HepG2 (cell line): ENCODE data around the gene EEFSEC. TPM values are rescaled to one million over a fixed set of nuclear protein-coding genes. Genes with fewer than 3 reads are reported as not detected.

ENCODE experiments used
- DMAP1 ChIP-seq: IDR thresholded peaks from 2 replicates; pipeline ENCODE4 v1.6.1; 2016
- GLI4 ChIP-seq: sonication (generic); formaldehyde crosslinking; IDR thresholded peaks from 2 replicates; pipeline ENCODE4 v1.5.1; 2020; ENCODE audit warnings: missing genetic modification reagents, mild to moderate bottlenecking, moderate library complexity, borderline replicate concordance
- HOXA9 ChIP-seq: sonication (generic); formaldehyde crosslinking; IDR thresholded peaks from 2 replicates; pipeline ENCODE4 v1.8.1; 2022; ENCODE audit warnings: missing genetic modification reagents, mild to moderate bottlenecking, moderate library complexity, borderline replicate concordance
- POLR2AphosphoS5 ChIP-seq: IDR thresholded peaks from 2 replicates; pipeline ENCODE4 v1.6.1; 2012; ENCODE audit warnings: low read depth, low read length
- SETDB1 ChIP-seq: sonication (generic); formaldehyde crosslinking; IDR thresholded peaks from 2 replicates; pipeline ENCODE4 v1.5.1; 2020; ENCODE audit warnings: missing genetic modification reagents, mild to moderate bottlenecking, borderline replicate concordance
- ZNF333 ChIP-seq: sonication (generic); formaldehyde crosslinking; IDR thresholded peaks from 2 replicates; pipeline ENCODE4 v1.4.0; 2020; ENCODE audit warnings: mild to moderate bottlenecking, missing genetic modification reagents, borderline replicate concordance
- ZNF441 ChIP-seq: sonication (generic); formaldehyde crosslinking; IDR thresholded peaks from 2 replicates; pipeline ENCODE4 v1.7.0; 2021; ENCODE audit warnings: missing genetic modification reagents, borderline replicate concordance
- ZNF841 ChIP-seq: sonication (generic); formaldehyde crosslinking; IDR thresholded peaks from 2 replicates; pipeline ENCODE4 v1.8.1; 2023; ENCODE audit warnings: missing genetic modification reagents, borderline replicate concordance
- polyA plus RNA-seq, 8 experiments: library from polyadenylated mRNA; depleted of rRNA in 3 of 8; stranded (reverse) in 7 of 8; unstranded in 1 of 8; fragments of >200 nt; fragmentation: Illumina TruSeq in 4 of 8; extraction: Trizol in 4 of 8; gene quantifications; 2 replicates each; pipeline versions ENCODE4 v1.2.1 to v1.2.3, GENCODE V29; 2011 to 2016; ENCODE audit warnings: low read depth in 4 of 8, missing spikeins in 1 of 8, mixed read lengths in 1 of 8; ENCODE audit not compliant: insufficient read depth in 1 of 8
- total RNA-seq, 5 experiments: library from RNA; depleted of rRNA; stranded (reverse); fragments of >200 nt; fragmentation: Illumina TruSeq; extraction: Trizol; gene quantifications; 2 replicates each; pipeline ENCODE4 v1.2.3, GENCODE V29; 2016; ENCODE audit warnings: low read depth in 1 of 5
- TF ChIP-seq, protein P1 (sequence below): IDR thresholded peaks from 2 replicates; pipeline ENCODE4 v1.6.1; 2016; ENCODE audit warnings: low read depth
- TF ChIP-seq, protein P2 (sequence below): sonication (generic); formaldehyde crosslinking; IDR thresholded peaks from 2 replicates; pipeline ENCODE4 v1.5.0; 2020; ENCODE audit warnings: mild to moderate bottlenecking, missing genetic modification reagents, borderline replicate concordance
- TF ChIP-seq, protein P3 (sequence below): IDR thresholded peaks from 2 replicates; pipeline ENCODE4 v1.6.1; 2018; ENCODE audit warnings: missing genetic modification reagents
- TF ChIP-seq, protein P4 (sequence below): sonication (generic); formaldehyde crosslinking; IDR thresholded peaks from 2 replicates; pipeline ENCODE4 v1.5.0; 2020; ENCODE audit warnings: mild to moderate bottlenecking, missing genetic modification reagents
- TF ChIP-seq, protein P5 (sequence below), 2 experiments: sonication (generic) in 1 of 2; formaldehyde crosslinking in 1 of 2; IDR thresholded peaks; 2 replicates each; pipeline versions ENCODE4 v1.6.1 to v1.9.0; 2014 to 2022; ENCODE audit warnings: antibody characterized with exemption in 1 of 2, borderline replicate concordance in 1 of 2, inconsistent platforms in 1 of 2, low read depth in 1 of 2, missing genetic modification reagents in 1 of 2

Gene EEFSEC
- total and polyA plus RNA-seq, 2 of the 13 experiments (the other 11 are each of a cell fraction or from before 2014, with no cell fraction given), result 6.4 to 24.2 TPM

DNA sequence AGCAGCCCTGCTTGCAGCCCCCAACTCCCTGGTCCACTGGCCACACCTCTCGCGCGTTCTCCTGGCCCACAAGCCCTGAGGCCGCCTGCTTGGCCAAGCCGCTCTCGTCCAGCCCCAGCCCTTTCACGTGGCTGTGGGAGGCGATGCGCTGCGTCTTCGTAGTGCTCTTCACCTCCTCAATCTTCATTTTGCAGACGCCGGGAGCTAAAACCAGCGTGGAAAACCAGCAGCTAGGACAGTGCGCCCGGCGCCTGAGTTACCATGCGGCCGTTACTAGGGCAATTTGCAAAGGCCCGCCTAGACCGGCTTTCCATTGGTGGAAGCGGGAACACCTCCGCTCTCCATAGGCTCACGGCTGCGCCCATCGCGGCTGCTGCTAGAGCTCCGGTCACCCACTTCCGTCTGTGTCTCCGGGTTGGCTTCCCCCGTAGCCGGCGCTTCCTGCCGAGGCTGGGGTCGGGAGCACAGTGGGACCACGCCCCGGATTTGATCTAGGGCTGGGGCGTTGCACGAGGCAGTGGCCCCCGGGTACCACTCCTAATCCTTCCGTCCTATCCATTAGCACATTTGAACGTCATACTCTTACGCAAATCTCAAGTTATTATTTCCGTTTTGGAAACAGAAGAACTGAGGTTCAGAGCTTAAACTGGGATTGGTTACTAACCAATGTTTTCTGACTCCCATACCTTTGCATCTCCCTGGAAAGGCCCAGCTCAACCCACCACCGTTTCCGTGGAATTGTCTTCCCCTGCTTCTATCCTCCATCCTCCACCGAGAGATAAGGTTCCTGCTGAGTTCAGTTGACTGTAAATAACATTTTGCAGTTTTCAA, 29.5 kb upstream of the EEFSEC start, which contains the start of gene RUVBL1 (continued):
- TF ChIP-seq, protein P1, sequence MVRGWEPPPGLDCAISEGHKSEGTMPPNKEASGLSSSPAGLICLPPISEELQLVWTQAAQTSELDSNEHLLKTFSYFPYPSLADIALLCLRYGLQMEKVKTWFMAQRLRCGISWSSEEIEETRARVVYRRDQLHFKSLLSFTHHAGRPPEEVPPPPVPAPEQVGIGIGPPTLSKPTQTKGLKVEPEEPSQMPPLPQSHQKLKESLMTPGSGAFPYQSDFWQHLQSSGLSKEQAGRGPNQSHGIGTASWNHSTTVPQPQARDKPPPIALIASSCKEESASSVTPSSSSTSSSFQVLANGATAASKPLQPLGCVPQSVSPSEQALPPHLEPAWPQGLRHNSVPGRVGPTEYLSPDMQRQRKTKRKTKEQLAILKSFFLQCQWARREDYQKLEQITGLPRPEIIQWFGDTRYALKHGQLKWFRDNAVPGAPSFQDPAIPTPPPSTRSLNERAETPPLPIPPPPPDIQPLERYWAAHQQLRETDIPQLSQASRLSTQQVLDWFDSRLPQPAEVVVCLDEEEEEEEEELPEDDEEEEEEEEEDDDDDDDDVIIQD, result peak; percentile 28; the same call in 1 of the 2 replicates
- no peak for TF ChIP-seq HOXA9 (CRISPR knock-in tag)
- no peak for TF ChIP-seq SETDB1 (CRISPR knock-in tag)
- TF ChIP-seq, protein P2, sequence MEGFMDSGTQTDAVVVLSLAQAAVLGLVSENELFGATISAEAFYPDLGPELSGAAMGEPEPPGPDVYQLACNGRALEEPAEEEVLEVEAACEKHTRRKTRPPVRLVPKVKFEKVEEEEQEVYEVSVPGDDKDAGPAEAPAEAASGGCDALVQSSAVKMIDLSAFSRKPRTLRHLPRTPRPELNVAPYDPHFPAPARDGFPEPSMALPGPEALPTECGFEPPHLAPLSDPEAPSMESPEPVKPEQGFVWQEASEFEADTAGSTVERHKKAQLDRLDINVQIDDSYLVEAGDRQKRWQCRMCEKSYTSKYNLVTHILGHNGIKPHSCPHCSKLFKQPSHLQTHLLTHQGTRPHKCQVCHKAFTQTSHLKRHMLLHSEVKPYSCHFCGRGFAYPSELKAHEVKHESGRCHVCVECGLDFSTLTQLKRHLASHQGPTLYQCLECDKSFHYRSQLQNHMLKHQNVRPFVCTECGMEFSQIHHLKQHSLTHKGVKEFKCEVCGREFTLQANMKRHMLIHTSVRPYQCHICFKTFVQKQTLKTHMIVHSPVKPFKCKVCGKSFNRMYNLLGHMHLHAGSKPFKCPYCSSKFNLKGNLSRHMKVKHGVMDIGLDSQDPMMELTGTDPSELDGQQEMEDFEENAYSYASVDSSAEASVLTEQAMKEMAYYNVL, result peak; percentile 44
- TF ChIP-seq, protein P3, sequence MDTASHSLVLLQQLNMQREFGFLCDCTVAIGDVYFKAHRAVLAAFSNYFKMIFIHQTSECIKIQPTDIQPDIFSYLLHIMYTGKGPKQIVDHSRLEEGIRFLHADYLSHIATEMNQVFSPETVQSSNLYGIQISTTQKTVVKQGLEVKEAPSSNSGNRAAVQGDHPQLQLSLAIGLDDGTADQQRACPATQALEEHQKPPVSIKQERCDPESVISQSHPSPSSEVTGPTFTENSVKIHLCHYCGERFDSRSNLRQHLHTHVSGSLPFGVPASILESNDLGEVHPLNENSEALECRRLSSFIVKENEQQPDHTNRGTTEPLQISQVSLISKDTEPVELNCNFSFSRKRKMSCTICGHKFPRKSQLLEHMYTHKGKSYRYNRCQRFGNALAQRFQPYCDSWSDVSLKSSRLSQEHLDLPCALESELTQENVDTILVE (CRISPR knock-in tag), result peak; percentile 93
- TF ChIP-seq, protein P4, sequence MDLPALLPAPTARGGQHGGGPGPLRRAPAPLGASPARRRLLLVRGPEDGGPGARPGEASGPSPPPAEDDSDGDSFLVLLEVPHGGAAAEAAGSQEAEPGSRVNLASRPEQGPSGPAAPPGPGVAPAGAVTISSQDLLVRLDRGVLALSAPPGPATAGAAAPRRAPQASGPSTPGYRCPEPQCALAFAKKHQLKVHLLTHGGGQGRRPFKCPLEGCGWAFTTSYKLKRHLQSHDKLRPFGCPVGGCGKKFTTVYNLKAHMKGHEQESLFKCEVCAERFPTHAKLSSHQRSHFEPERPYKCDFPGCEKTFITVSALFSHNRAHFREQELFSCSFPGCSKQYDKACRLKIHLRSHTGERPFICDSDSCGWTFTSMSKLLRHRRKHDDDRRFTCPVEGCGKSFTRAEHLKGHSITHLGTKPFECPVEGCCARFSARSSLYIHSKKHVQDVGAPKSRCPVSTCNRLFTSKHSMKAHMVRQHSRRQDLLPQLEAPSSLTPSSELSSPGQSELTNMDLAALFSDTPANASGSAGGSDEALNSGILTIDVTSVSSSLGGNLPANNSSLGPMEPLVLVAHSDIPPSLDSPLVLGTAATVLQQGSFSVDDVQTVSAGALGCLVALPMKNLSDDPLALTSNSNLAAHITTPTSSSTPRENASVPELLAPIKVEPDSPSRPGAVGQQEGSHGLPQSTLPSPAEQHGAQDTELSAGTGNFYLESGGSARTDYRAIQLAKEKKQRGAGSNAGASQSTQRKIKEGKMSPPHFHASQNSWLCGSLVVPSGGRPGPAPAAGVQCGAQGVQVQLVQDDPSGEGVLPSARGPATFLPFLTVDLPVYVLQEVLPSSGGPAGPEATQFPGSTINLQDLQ (CRISPR knock-in tag), result no peak
- TF ChIP-seq ZNF333, result peak; percentile 96; the same call in 1 of the 2 replicates
- TF ChIP-seq POLR2AphosphoS5, result peak; percentile 80
- TF ChIP-seq GLI4 (CRISPR knock-in tag), result peak; percentile 51; the same call in 1 of the 2 replicates
- peak; percentile 93 for TF ChIP-seq DMAP1
- TF ChIP-seq, protein P5, sequence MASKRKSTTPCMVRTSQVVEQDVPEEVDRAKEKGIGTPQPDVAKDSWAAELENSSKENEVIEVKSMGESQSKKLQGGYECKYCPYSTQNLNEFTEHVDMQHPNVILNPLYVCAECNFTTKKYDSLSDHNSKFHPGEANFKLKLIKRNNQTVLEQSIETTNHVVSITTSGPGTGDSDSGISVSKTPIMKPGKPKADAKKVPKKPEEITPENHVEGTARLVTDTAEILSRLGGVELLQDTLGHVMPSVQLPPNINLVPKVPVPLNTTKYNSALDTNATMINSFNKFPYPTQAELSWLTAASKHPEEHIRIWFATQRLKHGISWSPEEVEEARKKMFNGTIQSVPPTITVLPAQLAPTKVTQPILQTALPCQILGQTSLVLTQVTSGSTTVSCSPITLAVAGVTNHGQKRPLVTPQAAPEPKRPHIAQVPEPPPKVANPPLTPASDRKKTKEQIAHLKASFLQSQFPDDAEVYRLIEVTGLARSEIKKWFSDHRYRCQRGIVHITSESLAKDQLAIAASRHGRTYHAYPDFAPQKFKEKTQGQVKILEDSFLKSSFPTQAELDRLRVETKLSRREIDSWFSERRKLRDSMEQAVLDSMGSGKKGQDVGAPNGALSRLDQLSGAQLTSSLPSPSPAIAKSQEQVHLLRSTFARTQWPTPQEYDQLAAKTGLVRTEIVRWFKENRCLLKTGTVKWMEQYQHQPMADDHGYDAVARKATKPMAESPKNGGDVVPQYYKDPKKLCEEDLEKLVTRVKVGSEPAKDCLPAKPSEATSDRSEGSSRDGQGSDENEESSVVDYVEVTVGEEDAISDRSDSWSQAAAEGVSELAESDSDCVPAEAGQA (IDR thresholded peaks at IDR 0.05; ENCODE audit: low read depth), result peak; percentile 91
- TF ChIP-seq, protein P5 (CRISPR knock-in tag; IDR thresholded peaks at IDR 0.05; ENCODE audit: borderline replicate concordance), result no peak
- TF ChIP-seq ZNF841 (CRISPR knock-in tag), result no peak
- TF ChIP-seq ZNF441 (CRISPR knock-in tag), result no peak
